SJCRH30 (cell line): Measurements from ENCODE around the gene ITIH4. TPM values are rescaled to one million over a fixed set of nuclear protein-coding genes. Genes with fewer than 3 reads are reported as not detected.

Experiments
- DNase-seq, 2 experiments: peaks; one replicate each; pipeline ENCODE4 v3.0.0-alpha.2; 2015 to 2020
- H3K27ac ChIP-seq: fragments of 250-450 bp; sonication (Bioruptor Pico); 2 replicates; pipeline ENCODE4 v1.5.1; 2020; ENCODE audit warnings: mild to moderate bottlenecking, moderate library complexity
- H3K27me3 ChIP-seq: fragments of 250-450 bp; sonication (Bioruptor Pico); 2 replicates; pipeline ENCODE4 v1.5.1; 2020; ENCODE audit warnings: mild to moderate bottlenecking, moderate library complexity
- H3K36me3 ChIP-seq: fragments of 250-450 bp; sonication (Bioruptor Pico); 2 replicates; pipeline ENCODE4 v1.5.1; 2020; ENCODE audit warnings: mild to moderate bottlenecking, moderate library complexity
- H3K4me1 ChIP-seq: fragments of 250-450 bp; sonication (Bioruptor Pico); 2 replicates; pipeline ENCODE4 v1.5.1; 2020; ENCODE audit warnings: mild to moderate bottlenecking, moderate library complexity
- H3K4me3 ChIP-seq: fragments of 250-450 bp; sonication (Bioruptor Pico); 2 replicates; pipeline ENCODE4 v1.5.1; 2020; ENCODE audit warnings: mild to moderate bottlenecking, moderate library complexity
- H3K9me3 ChIP-seq: fragments of 250-450 bp; sonication (Bioruptor Pico); replicated peaks from 2 replicates; pipeline ENCODE4 v1.5.1; 2020; ENCODE audit warnings: mild to moderate bottlenecking, moderate library complexity
- total RNA-seq: library from RNA; depleted of rRNA; stranded (reverse); fragments of >200 nt; shearing (Covaris generic); gene quantifications from 2 replicates; pipeline ENCODE4 v1.2.3, GENCODE V29; 2014; rRNA removed

The ITIH4 gene
- total RNA-seq, 1 experiment from 2014 or later = not detected

GRCh38 chr3:52771334-52771681 lies 59.2 kb downstream of the ITIH4 start:
- H3K36me3 ChIP-seq = no peaks in the 10 kb centered on the region; the same call in none of the 2 replicates
- H3K27ac ChIP-seq = peak overlapping the region; percentile 47
- no peaks in the 10 kb centered on the region for H3K4me1 ChIP-seq
- no peaks in the 10 kb centered on the region for H3K27me3 ChIP-seq
- DNase-seq = no peak
- H3K4me3 ChIP-seq = peak overlapping the region; percentile 90
- H3K9me3 ChIP-seq = no peaks in the 10 kb centered on the region

- peak; percentile 94 for DNase-seq
- Histone ChIP-seq H3K4me3 (peak within 1 kb of the TSS; percentile 90), H3K9me3 (no peaks in the 10 kb centered on the region), H3K27me3 (no peaks in the 10 kb centered on the region), H3K4me1 (no peaks in the 10 kb centered on the region), H3K36me3 (no peaks in the 10 kb centered on the region; the same call in none of the 2 replicates), H3K27ac (peak within 1 kb of the TSS; percentile 47)
These were observed 59.8 kb downstream of the ITIH4 start, which contains the start of gene NEK4 for GRCh38 chr3:52770496-52771333. TSS of gene NEK4 (minus strand) at chr3:52770940. CDS start at chr3:52770746, 194 bp downstream.

GRCh38 chr3:52769786-52770455 lies 60.6 kb downstream of the ITIH4 start:
- H3K36me3 ChIP-seq = no peaks in the 10 kb centered on the region; the same call in none of the 2 replicates
- H3K9me3 ChIP-seq = no peaks in the 10 kb centered on the region
- no peaks in the 10 kb centered on the region for H3K4me1 ChIP-seq
- peak overlapping the region; percentile 90 for H3K4me3 ChIP-seq
- no peaks in the 10 kb centered on the region for H3K27me3 ChIP-seq
- no peak overlapping the region; the same call in 1 of the 2 replicates for H3K27ac ChIP-seq
- peak in 1 of 2 experiments; percentile 20 for DNase-seq

- Histone ChIP-seq H3K4me3 (no peak overlapping the region), H3K36me3 (peaks cover 39% of the 10 kb centered on the region), H3K9me3 (no peaks in the 10 kb centered on the region), H3K27ac (no peak overlapping the region), H3K27me3 (no peaks in the 10 kb centered on the region), H3K4me1 (no peaks in the 10 kb centered on the region)
- no peak for DNase-seq
These were observed 67.0 kb downstream of the ITIH4 start for GRCh38 chr3:52763466-52763865.

Other genes starting within 250 kb of the ITIH4 start
- 60.0 and 64.2 TPM in 2 replicates for gene PBRM1, start 144.8 kb downstream of the ITIH4 start, total RNA-seq
- gene GNL3, start 144.6 kb downstream of the ITIH4 start, total RNA-seq = 141 and 171 TPM in 2 replicates
- 39.7 and 43.9 TPM in 2 replicates for gene GLT8D1, start 124.9 kb downstream of the ITIH4 start, total RNA-seq
- 88.6 and 96.6 TPM in 2 replicates for gene SPCS1, start 124.6 kb downstream of the ITIH4 start, total RNA-seq
- 23.3 and 24.1 TPM in 2 replicates for gene NEK4, start 59.7 kb downstream of the ITIH4 start, total RNA-seq
- 0.04 TPM in 1 of 2 replicates, not detected in the other for gene ITIH1, start 53.1 kb downstream of the ITIH4 start, total RNA-seq
- gene ITIH3, start 35.9 kb downstream of the ITIH4 start, total RNA-seq = 0.28 TPM in 1 of 2 replicates, not detected in the other
- gene MUSTN1, start 4.3 kb upstream of the ITIH4 start, total RNA-seq = 35.7 and 38.6 TPM in 2 replicates
- 12.1 and 14.7 TPM in 2 replicates for gene STIMATE, start 66.9 kb upstream of the ITIH4 start, total RNA-seq
- 13.9 and 15.4 TPM in 2 replicates for gene SFMBT1, start 215.4 kb upstream of the ITIH4 start, total RNA-seq